WTC11 (cell line): Measurements from ENCODE around the gene MT1M. TPM values are rescaled to one million over a fixed set of nuclear protein-coding genes. Genes with fewer than 3 reads are reported as not detected.

Experiments
- ATAC-seq: fragments of 200-7000 bp; cut with Tn5 transposase; 2 replicates; pipeline ENCODE4 v1.10.0; 2021; ENCODE audit warnings: mild to moderate bottlenecking, moderate library complexity
- CTCF ChIA-PET: fragments of 300-600 bp; sonication (Branson Sonifier 250); formaldehyde crosslinking; loops from one replicate; lab custom pipeline; 2021; ENCODE audit warnings: antibody characterized with exemption; lab: Charles Lee
- POLR2A ChIA-PET: fragments of 350-600 bp; sonication (Branson Sonifier 250); formaldehyde crosslinking; loops from one replicate; lab custom pipeline; 2021; ENCODE audit warnings: antibody characterized with exemption; lab: Charles Lee
- DNase-seq: peaks from one replicate; pipeline ENCODE4 v3.0.0; 2021; ENCODE audit warnings: low spot score
- H3K27ac Mint-ChIP-seq: 2 replicates; pipeline ENCODE4 v1.8.0; 2021; ENCODE audit warnings: mixed read lengths
- H3K27me3 Mint-ChIP-seq: 2 replicates; pipeline ENCODE4 v1.8.0; 2021; ENCODE audit warnings: low read depth, mild to moderate bottlenecking, moderate library complexity, mixed read lengths
- H3K36me3 Mint-ChIP-seq: 2 replicates; pipeline ENCODE4 v1.8.0; 2021; ENCODE audit warnings: mixed read lengths
- H3K4me1 Mint-ChIP-seq: 2 replicates; pipeline ENCODE4 v1.8.0; 2022; ENCODE audit warnings: mixed read lengths
- H3K4me3 Mint-ChIP-seq: 2 replicates; pipeline ENCODE4 v1.8.0; 2021; ENCODE audit warnings: mild to moderate bottlenecking, moderate library complexity, mixed read lengths
- H3K9me3 Mint-ChIP-seq: 2 replicates; pipeline ENCODE4 v1.8.0; 2021; ENCODE audit warnings: mixed read lengths
- AFF4 ChIP-seq: sonication (generic); formaldehyde crosslinking; IDR thresholded peaks from 2 replicates; pipeline ENCODE4 v1.8.1; 2023; ENCODE audit warnings: mild to moderate bottlenecking, missing genetic modification reagents, borderline replicate concordance
- AR ChIP-seq: fragments of 250-450 bp; sonication (Bioruptor Pico); IDR thresholded peaks from 2 replicates; pipeline ENCODE4 v1.9.0; 2021; ENCODE audit warnings: mild to moderate bottlenecking
- ATF2 ChIP-seq: sonication (generic); formaldehyde crosslinking; IDR thresholded peaks from 2 replicates; pipeline ENCODE4 v1.8.1; 2022; ENCODE audit warnings: low read depth, missing genetic modification reagents, borderline replicate concordance
- ATF6 ChIP-seq: sonication (generic); formaldehyde crosslinking; IDR thresholded peaks from 2 replicates; pipeline ENCODE4 v1.8.1; 2023; ENCODE audit warnings: mild to moderate bottlenecking, missing genetic modification reagents
- FOXP4 ChIP-seq: sonication (generic); formaldehyde crosslinking; IDR thresholded peaks from 2 replicates; pipeline ENCODE4 v1.8.0; 2022; ENCODE audit warnings: mild to moderate bottlenecking, missing genetic modification reagents
- GABPB1 ChIP-seq: sonication (generic); formaldehyde crosslinking; IDR thresholded peaks from 2 replicates; pipeline ENCODE4 v1.8.1; 2023; ENCODE audit warnings: mild to moderate bottlenecking, missing genetic modification reagents
- GRHL2 ChIP-seq: fragments of 250-450 bp; sonication (Bioruptor Pico); IDR thresholded peaks from 2 replicates; pipeline ENCODE4 v1.8.0; 2022; ENCODE audit warnings: mild to moderate bottlenecking, moderate library complexity; ENCODE audit not compliant: insufficient replicate concordance, severe bottlenecking
- JAZF1 ChIP-seq: fragments of 250-450 bp; sonication (Bioruptor Pico); IDR thresholded peaks from 2 replicates; pipeline ENCODE4 v1.9.0; 2021; ENCODE audit warnings: moderate library complexity, mild to moderate bottlenecking, inconsistent platforms
- MAX ChIP-seq: sonication (generic); formaldehyde crosslinking; IDR thresholded peaks from 2 replicates; pipeline ENCODE4 v1.8.0; 2022; ENCODE audit warnings: mild to moderate bottlenecking, missing genetic modification reagents
- NR2C2 ChIP-seq: sonication (generic); formaldehyde crosslinking; IDR thresholded peaks from 2 replicates; pipeline ENCODE4 v1.8.0; 2022; ENCODE audit warnings: mild to moderate bottlenecking, missing genetic modification reagents
- PREB ChIP-seq: sonication (generic); formaldehyde crosslinking; IDR thresholded peaks from 2 replicates; pipeline ENCODE4 v1.8.1; 2022; ENCODE audit warnings: mild to moderate bottlenecking, missing genetic modification reagents, moderate library complexity, borderline replicate concordance
- SOX15 ChIP-seq: fragments of 250-450 bp; sonication (Bioruptor Pico); IDR thresholded peaks from 2 replicates; pipeline ENCODE4 v1.9.0; 2021; ENCODE audit warnings: mild to moderate bottlenecking
- TEAD4 ChIP-seq: sonication (generic); formaldehyde crosslinking; IDR thresholded peaks from 2 replicates; pipeline ENCODE4 v1.8.0; 2022; ENCODE audit warnings: mild to moderate bottlenecking, missing genetic modification reagents
- ZNF263 ChIP-seq: sonication (generic); formaldehyde crosslinking; IDR thresholded peaks from 2 replicates; pipeline ENCODE4 v1.8.1; 2022; ENCODE audit warnings: low read depth, mild to moderate bottlenecking, moderate library complexity, missing genetic modification reagents
- ZNF317 ChIP-seq: sonication (generic); formaldehyde crosslinking; IDR thresholded peaks from 2 replicates; pipeline ENCODE4 v1.8.1; 2023; ENCODE audit warnings: low read depth, mild to moderate bottlenecking, moderate library complexity, missing genetic modification reagents, borderline replicate concordance
- ZNF416 ChIP-seq: fragments of 250-450 bp; sonication (Bioruptor Pico); IDR thresholded peaks from 2 replicates; pipeline ENCODE4 v1.9.0; 2021; ENCODE audit warnings: mild to moderate bottlenecking, inconsistent platforms
- ZNF423 ChIP-seq: fragments of 250-450 bp; sonication (Bioruptor Pico); IDR thresholded peaks from 2 replicates; pipeline ENCODE4 v2.1.2; 2022; ENCODE audit warnings: mild to moderate bottlenecking, moderate library complexity
- ZNF512 ChIP-seq: sonication (generic); formaldehyde crosslinking; IDR thresholded peaks from 2 replicates; pipeline ENCODE4 v1.8.1; 2022; ENCODE audit warnings: missing genetic modification reagents, borderline replicate concordance
- total RNA-seq: library from RNA; stranded (reverse); gene quantifications from 3 replicates; pipeline ENCODE4 v1.2.3, GENCODE V29; 2021

Gene MT1M
- total RNA-seq, 1 experiment from 2014 or later = 4.7 TPM

- Mint-ChIP-seq H3K27ac (no peak overlapping the region), H3K27me3 (peaks cover 100% of the 10 kb centered on the region), H3K4me3 (peak overlapping the region; percentile 72), H3K36me3 (peaks cover 6% of the 10 kb centered on the region; the same call in 1 of the 2 replicates), H3K9me3 (no peaks in the 10 kb centered on the region), H3K4me1 (peaks cover 32% of the 10 kb centered on the region)
- CTCF ChIA-PET = interaction anchor here (1.0 kb wide), 1 partner anchor 30 kb away, joined by 3 read pairs; no protein-coding TSS in a partner anchor
- ATAC-seq = no peak
- POLR2A ChIA-PET = interaction anchor here (0.6 to 1.1 kb wide), 2 partner anchors 9 to 761 kb away, joined by 3 read pairs; no protein-coding TSS in a partner anchor
- no peak for DNase-seq
- TF ChIP-seq SOX15 (CRISPR knock-in tag) (no peak), GRHL2 (CRISPR knock-in tag) (no peak), NR2C2 (CRISPR knock-in tag) (no peak), MAX (no peak), TEAD4 (CRISPR knock-in tag) (no peak), ZNF317 (CRISPR knock-in tag) (no peak), AFF4 (CRISPR knock-in tag) (no peak), JAZF1 (no peak), ZNF416 (CRISPR knock-in tag) (no peak), PREB (CRISPR knock-in tag) (no peak), GABPB1 (no peak), FOXP4 (CRISPR knock-in tag) (no peak), ATF6 (CRISPR knock-in tag) (no peak), AR (CRISPR knock-in tag) (no peak), ZNF263 (CRISPR knock-in tag) (no peak), ZNF423 (CRISPR knock-in tag) (no peak), ATF2 (CRISPR knock-in tag) (no peak), ZNF512 (CRISPR knock-in tag) (no peak)
These were observed 1.3 kb upstream of the MT1M start for GRCh38 chr16:56631197-56631596.
